GM12891 (cell line): ENCODE data around the gene KCNQ2.

Experiments
- PAX5 ChIP-seq: IDR thresholded peaks from 2 replicates; pipeline ENCODE4 v1.6.1; 2011; ENCODE audit warnings: low read length, moderate library complexity, mild to moderate bottlenecking; ENCODE audit not compliant: insufficient read depth, severe bottlenecking
- POLR2A ChIP-seq: IDR thresholded peaks from 2 replicates; pipeline ENCODE4 v1.6.1; 2011; ENCODE audit warnings: low read depth, low read length, control low read depth
- POLR2AphosphoS5 ChIP-seq: IDR thresholded peaks from 2 replicates; pipeline ENCODE4 v1.6.1; 2011; ENCODE audit warnings: low read depth, low read length, control low read depth
- SPI1 ChIP-seq: IDR thresholded peaks from 2 replicates; pipeline ENCODE4 v1.6.1; 2011; ENCODE audit warnings: low read depth, low read length, control low read depth
- TAF1 ChIP-seq: IDR thresholded peaks from 2 replicates; pipeline ENCODE4 v1.6.1; 2011; ENCODE audit warnings: low read depth, low read length, control low read depth

DNA sequence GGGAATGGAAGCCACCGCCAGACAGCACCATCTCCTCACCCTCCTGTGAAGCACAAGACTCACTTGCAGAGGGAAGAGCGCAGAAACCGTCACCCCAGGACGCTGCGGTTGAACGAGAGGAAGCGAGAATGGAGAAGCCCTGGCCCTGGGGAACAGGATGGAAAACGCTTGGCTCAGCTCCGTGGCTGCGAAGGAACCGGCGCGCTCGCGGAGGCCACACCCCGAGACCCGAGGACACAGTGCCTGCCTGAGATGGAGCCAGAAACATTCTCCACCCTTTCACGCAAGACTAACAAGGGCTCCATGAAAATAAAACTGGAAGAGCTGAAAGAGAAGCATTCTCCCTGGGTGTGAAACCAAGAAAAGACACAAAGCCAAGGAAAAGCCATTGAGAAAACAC is 86.0 kb downstream of the KCNQ2 start:
- no peak for TF ChIP-seq POLR2A
- no peak for TF ChIP-seq POLR2AphosphoS5
- TF ChIP-seq TAF1: no peak
- no peak for TF ChIP-seq SPI1
- no peak for TF ChIP-seq PAX5
